Measurements from ENCODE around the gene PRLR.

PRLR gene

DNA sequence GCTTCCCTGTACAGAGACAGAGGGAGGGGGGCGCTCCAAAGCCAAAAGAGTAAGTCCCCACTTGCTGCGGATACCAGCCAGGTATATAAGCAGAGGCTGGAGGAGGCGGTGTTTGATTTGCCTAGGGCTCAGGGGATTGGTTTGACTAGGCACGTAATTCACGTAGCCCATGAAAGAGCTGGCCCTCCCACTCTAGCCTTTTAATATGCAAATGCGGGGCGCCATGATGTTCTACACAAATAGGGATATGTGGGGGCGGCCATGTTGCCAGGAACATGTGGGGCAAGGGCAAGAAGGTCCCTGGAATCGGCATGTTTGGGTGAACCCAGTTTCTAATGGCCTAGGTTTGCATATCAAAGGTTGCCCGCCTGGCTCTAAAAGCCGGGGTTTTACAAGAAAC lies 3.3 kb upstream of the PRLR start:
- Histone ChIP-seq H3K27ac (ENCODE audit: low read depth, low read length) (no peak overlapping the region), H3K4me1 (ENCODE audit: control insufficient read depth, insufficient read depth, low read length) (peaks cover 7% of the 10 kb centered on the region), H3K9me3 (ENCODE audit: control insufficient read depth, insufficient read depth, low read depth, low read length) (no peaks in the 10 kb centered on the region), H3K4me3 (ENCODE audit: low read depth, low read length) (no peak overlapping the region), H3K27me3 (ENCODE audit: control insufficient read depth, insufficient read depth, low read length) (peaks cover 10% of the 10 kb centered on the region; the same call in 1 of the 2 replicates), H3K36me3 (ENCODE audit: control insufficient read depth, insufficient read depth, low read length) (no peaks in the 10 kb centered on the region), H3K9ac (ENCODE audit: low read length) (no peak overlapping the region)

- H3K27me3 ChIP-seq (ENCODE audit: control insufficient read depth, insufficient read depth, low read length), result peaks cover 10% of the 10 kb centered on the region; the same call in 1 of the 2 replicates
- no peaks in the 10 kb centered on the region for H3K36me3 ChIP-seq (ENCODE audit: control insufficient read depth, insufficient read depth, low read length)
- no peak overlapping the region for H3K27ac ChIP-seq (ENCODE audit: low read depth, low read length)
- peaks cover 7% of the 10 kb centered on the region for H3K4me1 ChIP-seq (ENCODE audit: control insufficient read depth, insufficient read depth, low read length)
- H3K9me3 ChIP-seq (ENCODE audit: control insufficient read depth, insufficient read depth, low read depth, low read length), result no peaks in the 10 kb centered on the region
- H3K4me3 ChIP-seq (ENCODE audit: low read depth, low read length), result no peak overlapping the region
- no peak overlapping the region for H3K9ac ChIP-seq (ENCODE audit: low read length)
Observed at GRCh38 chr5:35233121-35233520, 2.8 kb upstream of the PRLR start.

DNA sequence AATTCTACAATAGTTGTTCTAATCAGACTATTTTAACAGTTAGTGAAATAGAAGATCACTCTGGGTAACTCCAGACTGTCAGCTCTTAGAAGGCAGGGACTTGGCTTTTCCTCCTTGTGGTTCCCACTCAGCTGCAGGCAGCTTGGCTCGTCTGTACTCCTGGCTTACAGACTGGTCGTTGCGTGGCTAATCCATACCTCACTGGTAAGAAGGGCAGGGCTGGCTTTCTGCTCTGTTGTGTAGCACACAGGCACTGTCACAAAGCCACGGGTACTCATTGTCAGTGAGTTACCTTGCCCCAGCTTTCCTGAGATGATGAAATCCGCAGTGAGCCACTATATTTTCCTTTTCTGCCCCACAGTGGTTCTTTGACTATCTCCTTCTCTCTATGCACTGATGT lies 1.8 kb upstream of the PRLR start:
- Histone ChIP-seq H3K4me1 (ENCODE audit: control insufficient read depth, insufficient read depth, low read length) (peaks cover 7% of the 10 kb centered on the region), H3K4me3 (ENCODE audit: low read depth, low read length) (no peak overlapping the region), H3K9me3 (ENCODE audit: control insufficient read depth, insufficient read depth, low read depth, low read length) (no peaks in the 10 kb centered on the region), H3K9ac (ENCODE audit: low read length) (no peak overlapping the region), H3K27ac (ENCODE audit: low read depth, low read length) (no peak overlapping the region), H3K36me3 (ENCODE audit: control insufficient read depth, insufficient read depth, low read length) (no peaks in the 10 kb centered on the region), H3K27me3 (ENCODE audit: control insufficient read depth, insufficient read depth, low read length) (peaks cover 10% of the 10 kb centered on the region; the same call in 1 of the 2 replicates)

- H3K9me3 ChIP-seq (ENCODE audit: control insufficient read depth, insufficient read depth, low read depth, low read length), result no peaks in the 10 kb centered on the region
- no peaks in the 10 kb centered on the region for H3K36me3 ChIP-seq (ENCODE audit: control insufficient read depth, insufficient read depth, low read length)
- H3K27ac ChIP-seq (ENCODE audit: low read depth, low read length), result no peak overlapping the region
- H3K27me3 ChIP-seq (ENCODE audit: control insufficient read depth, insufficient read depth, low read length), result peaks cover 10% of the 10 kb centered on the region; the same call in 1 of the 2 replicates
- peaks cover 7% of the 10 kb centered on the region for H3K4me1 ChIP-seq (ENCODE audit: control insufficient read depth, insufficient read depth, low read length)
- peak overlapping the region; percentile 68 for H3K4me3 ChIP-seq (ENCODE audit: low read depth, low read length)
- peak overlapping the region; percentile 50 for H3K9ac ChIP-seq (ENCODE audit: low read length)
Observed at GRCh38 chr5:35229076-35230037, 930 bp downstream of the PRLR start.

DNA sequence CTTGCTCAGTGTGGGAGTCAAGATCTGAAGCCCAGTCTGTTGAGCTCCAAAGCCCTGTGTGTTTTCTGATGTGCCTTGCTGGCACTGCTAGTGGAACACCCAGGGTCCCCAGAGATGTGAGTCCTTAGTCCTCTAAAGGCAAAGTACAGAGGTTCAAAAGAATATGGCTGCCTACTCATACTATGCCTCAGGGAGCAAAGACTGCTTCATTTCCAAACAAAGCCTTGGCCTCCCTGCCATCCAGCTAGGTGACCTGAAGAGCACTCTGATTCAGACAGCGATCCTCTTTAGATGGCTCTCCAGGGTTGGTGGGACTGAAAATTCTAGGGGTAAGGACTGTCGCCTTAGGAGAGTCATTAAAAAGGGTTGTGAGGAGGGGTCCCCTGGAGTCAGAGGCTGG lies 2.0 kb downstream of the PRLR start:
- Histone ChIP-seq H3K27ac (ENCODE audit: low read depth, low read length) (no peak overlapping the region), H3K4me1 (ENCODE audit: control insufficient read depth, insufficient read depth, low read length) (peaks cover 7% of the 10 kb centered on the region), H3K36me3 (ENCODE audit: control insufficient read depth, insufficient read depth, low read length) (no peaks in the 10 kb centered on the region), H3K9me3 (ENCODE audit: control insufficient read depth, insufficient read depth, low read depth, low read length) (no peaks in the 10 kb centered on the region), H3K4me3 (ENCODE audit: low read depth, low read length) (no peak overlapping the region), H3K9ac (ENCODE audit: low read length) (no peak overlapping the region), H3K27me3 (ENCODE audit: control insufficient read depth, insufficient read depth, low read length) (peaks cover 10% of the 10 kb centered on the region; the same call in 1 of the 2 replicates)

DNA sequence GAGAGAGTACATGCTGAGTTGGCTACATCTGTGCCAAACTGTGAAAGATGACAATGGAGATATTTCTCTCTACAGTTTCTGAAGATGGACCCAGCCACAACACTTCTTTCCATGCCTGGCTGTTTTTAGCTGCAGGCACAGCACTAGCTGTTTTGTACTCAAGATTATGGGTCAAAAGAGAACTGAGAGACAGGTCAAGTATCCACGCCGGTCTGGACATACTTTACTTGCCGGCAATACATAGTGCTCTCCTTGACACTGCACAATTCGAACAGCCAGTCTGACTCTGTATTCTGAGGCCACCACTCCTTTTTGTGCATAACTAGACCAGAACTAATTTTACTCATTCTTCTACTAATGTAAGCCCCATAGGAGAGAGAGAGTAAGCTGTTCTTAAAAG lies 2.6 kb downstream of the PRLR start:
- no peak overlapping the region for H3K4me3 ChIP-seq (ENCODE audit: low read depth, low read length)
- H3K9me3 ChIP-seq (ENCODE audit: control insufficient read depth, insufficient read depth, low read depth, low read length), result no peaks in the 10 kb centered on the region
- H3K36me3 ChIP-seq (ENCODE audit: control insufficient read depth, insufficient read depth, low read length), result no peaks in the 10 kb centered on the region
- no peak overlapping the region for H3K9ac ChIP-seq (ENCODE audit: low read length)
- H3K4me1 ChIP-seq (ENCODE audit: control insufficient read depth, insufficient read depth, low read length), result peaks cover 7% of the 10 kb centered on the region
- H3K27me3 ChIP-seq (ENCODE audit: control insufficient read depth, insufficient read depth, low read length), result peaks cover 10% of the 10 kb centered on the region; the same call in 1 of the 2 replicates
- no peak overlapping the region for H3K27ac ChIP-seq (ENCODE audit: low read depth, low read length)

DNA sequence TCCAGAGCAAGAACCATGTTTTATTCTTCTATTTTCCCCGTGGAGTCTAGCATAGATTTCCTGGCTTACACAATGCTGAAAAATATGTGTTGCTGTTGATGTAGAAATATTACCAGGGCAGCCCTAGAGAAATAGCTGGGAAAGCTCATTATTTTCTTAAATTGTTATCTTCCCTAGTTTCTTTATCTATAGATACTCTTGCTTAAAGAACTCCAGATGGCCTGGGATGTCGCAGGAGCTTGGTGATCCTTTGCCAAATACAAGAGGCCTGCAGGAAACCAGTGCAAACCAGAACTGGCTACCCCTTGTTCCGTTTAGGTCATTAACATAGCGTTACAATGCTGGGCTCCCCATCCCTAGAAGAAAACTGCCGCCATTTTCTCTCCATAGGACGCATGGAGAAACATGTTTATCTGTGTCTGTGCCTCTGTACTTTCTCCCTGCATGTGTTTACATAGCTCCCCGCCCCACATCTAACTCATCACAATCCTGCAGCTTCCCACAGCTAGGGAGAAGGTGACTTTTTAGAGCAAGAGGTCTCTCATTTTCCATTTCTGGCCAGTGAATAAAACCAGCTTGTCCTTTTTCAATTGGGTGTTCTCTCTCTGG lies 6.4 kb downstream of the PRLR start:
- no peak overlapping the region for H3K9ac ChIP-seq (ENCODE audit: low read length)
- H3K27me3 ChIP-seq (ENCODE audit: control insufficient read depth, insufficient read depth, low read length), result no peaks in the 10 kb centered on the region
- no peaks in the 10 kb centered on the region for H3K36me3 ChIP-seq (ENCODE audit: control insufficient read depth, insufficient read depth, low read length)
- no peaks in the 10 kb centered on the region for H3K9me3 ChIP-seq (ENCODE audit: control insufficient read depth, insufficient read depth, low read depth, low read length)
- H3K27ac ChIP-seq (ENCODE audit: low read depth, low read length), result no peak overlapping the region
- no peaks in the 10 kb centered on the region for H3K4me1 ChIP-seq (ENCODE audit: control insufficient read depth, insufficient read depth, low read length)
- H3K4me3 ChIP-seq (ENCODE audit: low read depth, low read length), result no peak overlapping the region

- Histone ChIP-seq H3K36me3 (ENCODE audit: control insufficient read depth, insufficient read depth, low read length) (no peaks in the 10 kb centered on the region), H3K4me3 (ENCODE audit: low read depth, low read length) (no peak overlapping the region), H3K4me1 (ENCODE audit: control insufficient read depth, insufficient read depth, low read length) (no peaks in the 10 kb centered on the region), H3K9me3 (ENCODE audit: control insufficient read depth, insufficient read depth, low read depth, low read length) (no peaks in the 10 kb centered on the region), H3K27ac (ENCODE audit: low read depth, low read length) (no peak overlapping the region), H3K9ac (ENCODE audit: low read length) (no peak overlapping the region), H3K27me3 (ENCODE audit: control insufficient read depth, insufficient read depth, low read length) (no peaks in the 10 kb centered on the region)
Observed at GRCh38 chr5:35220967-35221366, 9.3 kb downstream of the PRLR start.

- Histone ChIP-seq H3K4me3 (ENCODE audit: low read depth, low read length) (no peak overlapping the region), H3K27me3 (ENCODE audit: control insufficient read depth, insufficient read depth, low read length) (no peaks in the 10 kb centered on the region), H3K4me1 (ENCODE audit: control insufficient read depth, insufficient read depth, low read length) (no peaks in the 10 kb centered on the region), H3K9ac (ENCODE audit: low read length) (no peak overlapping the region), H3K9me3 (ENCODE audit: control insufficient read depth, insufficient read depth, low read depth, low read length) (no peaks in the 10 kb centered on the region), H3K36me3 (ENCODE audit: control insufficient read depth, insufficient read depth, low read length) (no peaks in the 10 kb centered on the region), H3K27ac (ENCODE audit: low read depth, low read length) (no peak overlapping the region)
Observed at GRCh38 chr5:35218981-35219380, 11.3 kb downstream of the PRLR start.

- Histone ChIP-seq H3K4me1 (ENCODE audit: control insufficient read depth, insufficient read depth, low read length) (no peaks in the 10 kb centered on the region), H3K4me3 (ENCODE audit: low read depth, low read length) (no peak overlapping the region), H3K27me3 (ENCODE audit: control insufficient read depth, insufficient read depth, low read length) (no peaks in the 10 kb centered on the region), H3K27ac (ENCODE audit: low read depth, low read length) (no peak overlapping the region), H3K36me3 (ENCODE audit: control insufficient read depth, insufficient read depth, low read length) (no peaks in the 10 kb centered on the region), H3K9me3 (ENCODE audit: control insufficient read depth, insufficient read depth, low read depth, low read length) (no peaks in the 10 kb centered on the region), H3K9ac (ENCODE audit: low read length) (no peak overlapping the region)
Observed at GRCh38 chr5:35214051-35214450, 16.2 kb downstream of the PRLR start.

GRCh38 chr5:35213608-35214007 lies 16.7 kb downstream of the PRLR start:
- Histone ChIP-seq H3K4me3 (ENCODE audit: low read depth, low read length) (no peak overlapping the region), H3K9me3 (ENCODE audit: control insufficient read depth, insufficient read depth, low read depth, low read length) (no peaks in the 10 kb centered on the region), H3K4me1 (ENCODE audit: control insufficient read depth, insufficient read depth, low read length) (no peaks in the 10 kb centered on the region), H3K9ac (ENCODE audit: low read length) (no peak overlapping the region), H3K27ac (ENCODE audit: low read depth, low read length) (no peak overlapping the region), H3K27me3 (ENCODE audit: control insufficient read depth, insufficient read depth, low read length) (no peaks in the 10 kb centered on the region), H3K36me3 (ENCODE audit: control insufficient read depth, insufficient read depth, low read length) (no peaks in the 10 kb centered on the region)

Measured in HUES6 (cell line).